ENCODE measurements around the gene SLC39A9. TPM values are rescaled to one million over a fixed set of nuclear protein-coding genes. Genes with fewer than 3 reads are reported as not detected.

SLC39A9 gene
- total RNA-seq, 2 experiments from 2014 or later, result 39.8 to 40.5 TPM

Other genes with a start within 250 kb of the SLC39A9 start
- 10 to 100 TPM; 56.1 to 59.0 TPM for gene DCAF5, start 245.6 kb upstream of the SLC39A9 start, total RNA-seq
- gene EXD2, start 207.2 kb upstream of the SLC39A9 start, total RNA-seq, result 1 to 10 TPM; 6.5 to 8.3 TPM
- gene GALNT16, start 138.5 kb upstream of the SLC39A9 start, total RNA-seq, result not detected
- gene ERH, start 393 bp upstream of the SLC39A9 start, total RNA-seq, result 100 to 1,000 TPM; 226 to 233 TPM
- gene PLEKHD1, start 86.0 kb downstream of the SLC39A9 start, total RNA-seq, result under 1 TPM; 0.08 to 0.11 TPM
- gene CCDC177, start 176.2 kb downstream of the SLC39A9 start, total RNA-seq, result not detected
- 10 to 100 TPM; 42.9 to 44.5 TPM for gene SUSD6, start 212.9 kb downstream of the SLC39A9 start, total RNA-seq